D341Med (cell line): Measurements from ENCODE around the gene SC5D.

Source experiments
- DNase-seq: peaks from one replicate; pipeline ENCODE4 v3.0.0; 2012; ENCODE audit warnings: low spot score

Gene SC5D

DNA sequence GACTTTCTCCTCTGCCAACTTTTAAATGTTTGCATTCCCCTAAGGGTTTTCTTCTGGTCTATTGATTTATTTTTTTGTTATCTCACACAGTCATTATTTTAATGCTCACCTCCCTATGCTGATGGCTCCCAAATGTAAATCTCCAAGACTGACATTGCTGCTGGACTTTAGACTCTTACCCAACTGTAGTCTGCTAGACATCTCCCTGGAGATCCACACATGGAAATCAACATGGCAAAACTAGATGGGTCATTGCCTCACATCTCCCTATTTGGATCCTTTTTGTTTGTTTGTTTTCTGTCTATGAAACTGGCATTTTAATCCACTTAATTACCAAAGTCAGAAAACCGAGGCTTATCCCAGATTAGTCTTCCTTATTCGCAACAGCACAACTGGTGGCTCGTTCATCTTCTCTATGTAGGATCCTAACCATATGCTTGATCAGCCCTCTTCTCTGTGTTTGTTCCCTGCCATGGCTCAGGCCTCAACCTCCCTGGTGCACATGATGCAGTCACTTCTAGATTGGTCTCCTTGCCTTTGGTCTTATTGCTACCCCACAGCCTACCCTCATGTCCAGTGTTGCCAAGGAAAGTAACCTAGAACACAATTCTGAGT, 37.3 kb downstream of the SC5D start:
- DNase-seq, result peak; percentile 61

DNA sequence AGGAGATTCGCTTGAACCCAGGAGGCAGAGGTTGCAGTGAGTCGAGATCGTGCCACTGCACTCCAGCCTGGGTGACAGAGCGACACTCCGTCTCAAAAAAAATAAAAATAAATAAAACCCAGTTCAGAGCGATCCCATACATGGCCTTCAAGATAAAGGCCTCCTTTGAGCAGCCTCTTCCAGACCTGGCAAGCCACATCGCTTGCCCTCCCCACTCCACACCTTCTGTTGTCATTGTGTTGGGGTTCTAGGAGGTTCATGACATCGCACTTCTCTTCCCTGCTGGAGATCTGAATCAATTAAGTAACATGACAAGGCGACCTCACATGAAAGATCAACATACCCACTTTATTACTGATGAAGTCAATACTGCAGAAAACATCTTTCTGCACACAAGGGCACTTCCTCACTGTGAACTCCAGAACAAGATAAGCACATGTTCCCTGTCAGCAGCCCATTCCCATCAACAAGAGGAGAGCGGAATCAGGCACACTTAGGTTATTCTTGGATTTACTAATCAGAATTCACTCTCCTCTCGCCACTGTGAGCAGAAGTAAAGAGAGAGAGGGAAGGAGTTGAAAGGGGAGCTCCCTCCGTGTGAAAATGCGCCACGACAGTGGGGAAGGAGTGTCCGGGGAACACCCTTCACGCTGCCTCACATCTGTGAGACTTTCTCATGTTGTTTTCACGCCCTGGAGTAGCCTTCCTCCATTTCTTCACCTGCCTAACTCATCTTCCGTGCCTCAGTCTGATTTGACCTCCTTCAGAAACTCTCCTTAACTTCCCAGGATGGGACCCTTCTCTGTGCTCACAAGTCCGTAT, 38.3 kb downstream of the SC5D start:
- DNase-seq, result no peak

DNA sequence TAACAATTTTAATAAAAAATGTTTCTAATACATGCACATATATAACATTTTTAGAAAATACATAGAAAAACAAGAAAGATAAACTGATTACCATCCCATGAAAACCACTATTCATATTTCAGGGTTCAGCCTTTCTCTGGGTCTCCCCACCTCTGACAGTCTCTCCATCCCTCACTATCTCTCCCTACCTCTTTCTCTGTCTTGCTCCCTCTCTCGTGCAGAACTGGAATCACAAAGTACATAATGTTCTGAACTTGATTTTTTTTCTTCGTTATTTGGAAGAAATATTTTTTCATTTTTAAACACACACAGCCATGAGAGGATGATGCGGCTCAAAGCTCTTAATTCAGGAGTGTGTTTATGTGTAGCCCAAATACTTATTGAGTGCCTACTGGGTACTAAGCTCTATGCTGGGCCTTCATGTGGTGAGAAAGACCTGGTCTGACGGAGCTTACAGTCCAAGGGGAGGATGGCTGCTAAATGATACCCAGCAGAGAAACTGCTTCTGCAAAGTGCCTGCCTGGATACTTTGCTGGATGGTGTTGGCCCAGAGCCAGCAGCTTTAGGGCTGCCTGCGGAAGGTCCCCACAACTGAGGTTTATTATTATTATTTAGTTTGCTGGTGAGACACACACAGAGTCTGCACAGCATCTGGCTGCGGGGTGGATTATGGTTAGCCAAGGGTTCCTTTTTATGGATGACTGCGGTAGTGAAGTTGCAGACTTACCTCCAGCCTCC, 42.6 kb downstream of the SC5D start:
- DNase-seq, result no peak

DNA sequence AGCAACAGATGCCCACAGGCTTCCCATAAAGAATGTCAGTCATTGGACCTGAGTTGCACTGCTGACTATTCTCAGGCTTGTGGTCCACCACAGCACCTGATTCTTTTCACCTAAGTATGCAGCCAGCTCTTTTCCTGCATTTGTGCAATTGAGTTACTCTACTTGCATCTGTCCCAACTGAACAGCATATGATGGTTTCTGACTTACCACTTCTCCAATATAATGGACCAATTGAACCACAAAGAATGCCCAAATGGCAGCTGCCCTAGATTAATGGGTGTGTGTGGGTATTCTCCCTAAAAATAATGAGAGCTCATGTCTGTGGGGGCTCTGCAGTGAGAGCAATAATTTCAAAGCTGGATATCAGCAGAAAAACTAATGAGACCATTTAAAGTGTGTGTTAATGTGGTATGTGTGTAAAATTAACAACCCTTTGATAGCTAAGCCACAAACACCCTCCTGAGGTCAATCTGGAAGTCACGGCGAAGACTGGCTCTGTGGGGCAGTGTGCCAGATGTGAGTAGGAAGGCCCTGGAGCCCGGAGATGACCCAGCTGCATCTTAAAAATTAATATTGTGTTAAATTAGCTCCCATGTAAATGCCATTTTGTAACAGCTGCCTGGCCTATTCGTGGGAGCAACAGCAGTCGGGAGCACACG, 43.8 kb downstream of the SC5D start:
- no peak for DNase-seq

DNA sequence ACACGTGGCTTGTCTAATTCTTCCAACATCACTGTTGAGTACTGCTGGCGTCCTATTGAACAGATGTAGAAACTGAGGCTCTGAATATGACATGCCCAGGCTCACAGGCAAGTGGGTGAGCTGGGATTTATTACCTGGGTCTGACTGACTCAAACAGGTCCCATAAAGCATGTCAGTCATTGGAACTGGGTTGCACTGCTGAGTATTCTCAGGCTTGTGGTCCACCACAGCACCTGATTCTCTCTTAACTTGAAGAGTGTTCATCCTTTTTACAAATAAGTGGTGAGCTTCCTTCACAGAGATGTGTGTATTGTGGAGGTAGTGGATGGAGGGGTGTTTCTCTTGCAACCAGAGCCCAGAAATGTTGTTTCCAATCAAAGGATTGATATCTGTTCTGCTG, 44.5 kb downstream of the SC5D start:
- no peak for DNase-seq

DNA sequence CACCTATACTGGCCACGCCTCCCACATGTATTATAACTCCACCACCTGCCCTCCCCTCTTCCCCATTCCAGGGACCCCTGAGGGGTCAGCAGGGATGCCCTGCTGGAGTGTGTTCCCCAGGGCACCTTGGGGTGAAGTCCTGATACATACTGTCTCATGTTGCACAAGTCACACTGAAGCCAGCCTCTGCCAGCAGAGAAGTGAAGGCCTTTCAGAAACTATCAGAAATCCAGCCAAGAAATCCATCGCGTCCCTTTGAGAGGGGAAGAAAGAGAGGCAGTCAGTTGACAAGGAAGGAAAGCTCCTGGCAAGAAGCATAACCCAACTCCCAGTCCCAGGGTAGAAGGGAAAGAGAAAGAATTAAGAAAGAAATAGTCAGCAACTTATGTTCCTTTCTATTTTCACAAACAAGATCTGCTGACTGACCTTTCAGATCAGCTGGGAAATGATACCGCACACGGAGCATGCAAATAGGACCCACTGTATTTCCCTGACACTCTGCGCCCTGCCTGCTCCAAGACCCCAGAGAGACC, 45.2 kb downstream of the SC5D start:
- DNase-seq, result no peak

DNA sequence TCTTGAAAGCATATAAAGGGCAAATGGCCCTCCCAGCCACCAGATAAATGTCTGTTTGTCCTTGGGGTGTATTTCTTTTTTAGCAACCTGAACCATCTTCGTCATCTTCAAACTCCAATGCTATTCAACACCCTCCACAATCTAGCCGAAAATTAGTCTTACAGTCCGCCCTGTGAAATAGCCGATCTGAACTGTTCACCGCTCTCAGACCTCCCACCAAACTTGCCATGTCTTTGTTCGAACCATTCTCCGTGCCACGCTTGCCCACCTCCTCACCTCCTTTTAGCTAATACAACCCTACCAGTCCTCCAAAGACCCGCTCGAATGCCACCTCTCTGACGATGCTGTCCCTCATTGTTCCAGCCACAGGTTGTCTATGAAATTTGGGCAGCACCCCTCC, 46.0 kb downstream of the SC5D start:
- no peak for DNase-seq

DNA sequence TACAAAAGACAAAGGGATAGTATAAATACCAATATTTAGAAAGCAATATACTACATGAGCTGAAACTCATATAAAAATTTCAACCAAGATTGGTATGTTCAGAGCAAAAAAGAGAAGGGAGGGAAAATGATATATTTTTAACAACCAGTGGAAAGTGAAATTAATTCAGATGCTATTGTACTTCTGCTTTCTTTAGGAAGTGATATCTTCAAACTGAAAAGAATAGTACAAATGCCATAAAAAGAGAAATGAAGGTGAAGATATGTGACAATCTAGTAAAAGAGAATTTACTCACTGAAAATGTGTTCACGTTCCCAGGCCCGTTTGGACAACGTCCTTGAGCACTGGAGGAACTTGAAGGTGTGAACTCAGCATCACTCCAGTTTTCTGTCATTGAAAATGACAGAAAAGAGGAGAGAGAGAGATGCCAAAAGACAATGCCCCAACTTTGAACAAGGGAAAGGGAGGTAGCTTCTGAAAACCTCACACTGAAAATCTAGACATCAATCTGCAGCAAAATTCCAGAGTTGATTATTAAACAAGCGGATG, 47.5 kb downstream of the SC5D start:
- no peak for DNase-seq

DNA sequence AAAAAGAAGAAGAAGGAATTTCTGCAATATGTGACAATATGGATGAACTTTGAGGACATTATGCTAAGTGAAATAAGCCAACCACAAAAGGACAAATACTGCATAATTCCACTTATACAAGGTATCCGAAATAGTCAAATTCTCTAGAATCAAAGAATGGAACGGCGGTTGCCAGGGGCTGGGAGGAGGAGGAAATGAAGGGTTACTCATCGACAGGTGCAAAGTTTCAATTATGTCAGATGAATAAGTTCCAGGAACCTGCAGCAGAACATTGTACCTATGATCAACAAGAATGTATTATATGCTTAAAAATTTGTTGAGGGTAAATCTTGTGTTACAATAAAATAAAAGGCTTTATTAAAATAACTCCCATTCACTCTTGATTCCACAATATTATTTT, 49.0 kb downstream of the SC5D start:
- DNase-seq, result no peak

DNA sequence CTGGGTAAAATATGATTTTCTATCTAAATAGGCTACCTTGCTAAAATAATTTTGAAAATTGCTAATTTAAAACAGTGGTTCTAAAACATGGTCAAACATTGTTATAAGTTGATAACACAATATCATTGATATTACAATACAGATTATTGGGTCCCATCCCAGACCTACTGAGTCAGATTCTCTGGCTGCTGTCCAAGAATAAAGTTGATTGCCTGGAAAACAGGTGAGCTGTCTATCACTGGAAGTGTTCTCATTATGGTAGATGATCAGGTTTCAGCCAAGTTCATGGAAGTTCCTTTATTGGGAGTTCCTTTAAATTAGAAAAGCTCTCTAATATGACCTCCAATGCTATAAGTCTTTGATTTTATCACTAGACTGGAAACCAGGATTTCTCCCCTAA, 52.3 kb downstream of the SC5D start:
- no peak for DNase-seq

DNA sequence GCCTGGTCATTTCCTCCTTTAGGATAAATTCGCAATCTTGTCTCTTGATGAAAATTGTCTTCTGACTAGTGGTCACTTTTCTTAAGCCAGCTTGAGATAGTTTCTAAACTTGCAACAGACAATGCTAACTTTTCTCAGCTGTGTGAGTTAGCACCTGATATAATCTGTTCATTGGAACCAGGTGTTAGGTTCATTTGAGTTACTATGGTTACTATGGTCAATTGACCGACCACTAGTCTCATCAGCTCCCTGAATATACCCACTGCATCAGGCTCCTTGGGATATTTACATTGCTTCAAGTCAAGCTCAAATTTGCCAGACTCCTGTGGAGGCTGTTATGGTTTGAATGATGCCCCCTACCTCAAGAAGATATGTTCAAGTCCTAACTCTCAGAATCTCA, 54.5 kb downstream of the SC5D start:
- no peak for DNase-seq

DNA sequence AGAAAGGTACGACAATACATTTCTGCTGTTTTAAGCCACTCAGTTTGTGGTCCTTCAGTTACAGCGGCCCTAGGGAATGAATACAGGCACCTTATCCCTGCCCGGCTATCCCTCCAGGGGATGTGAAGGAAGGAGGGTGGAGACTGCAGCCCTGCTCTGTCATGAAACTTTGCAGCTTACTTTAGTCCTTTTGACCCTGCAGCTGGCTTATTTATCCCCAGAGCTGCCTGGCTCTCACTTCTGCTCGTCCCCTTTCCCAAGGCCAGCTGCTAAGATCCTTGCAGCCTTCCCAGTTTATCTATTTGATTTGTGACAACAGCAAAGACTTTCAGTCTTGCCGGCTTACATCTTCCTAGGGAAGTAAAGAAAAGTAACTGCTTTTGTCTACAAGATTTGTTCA, 55.2 kb downstream of the SC5D start:
- no peak for DNase-seq

DNA sequence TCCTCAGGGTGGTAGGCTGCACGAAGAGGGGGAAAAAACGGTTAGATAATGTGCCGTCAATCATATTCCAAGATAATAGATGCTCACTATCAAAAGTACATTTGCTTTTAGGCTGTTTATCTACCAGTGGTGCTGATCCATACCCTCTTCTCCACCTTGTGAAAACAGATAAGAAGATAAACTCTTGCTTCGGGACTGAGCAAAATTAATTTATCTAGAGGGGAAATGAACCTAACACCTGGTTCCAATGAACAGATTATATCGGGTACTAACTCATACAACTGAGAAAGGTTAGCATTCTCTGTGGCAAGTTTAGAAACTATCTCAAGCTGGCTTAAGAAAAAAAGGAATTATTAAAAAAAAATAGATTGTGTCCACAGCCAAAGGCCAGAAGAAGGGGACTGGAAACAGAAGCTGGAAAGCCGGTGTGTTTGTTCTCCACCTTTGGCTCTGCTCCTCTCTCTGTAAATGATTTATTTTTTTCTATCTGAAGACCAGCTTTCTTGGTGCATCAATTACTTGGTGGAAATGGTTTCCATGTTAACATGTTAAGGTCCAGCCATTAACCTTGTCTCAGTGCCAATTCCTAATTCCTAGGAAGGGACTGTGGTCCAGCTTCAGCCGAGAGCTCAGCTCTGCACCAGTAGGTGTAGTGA, 55.8 kb downstream of the SC5D start:
- DNase-seq, result no peak

DNA sequence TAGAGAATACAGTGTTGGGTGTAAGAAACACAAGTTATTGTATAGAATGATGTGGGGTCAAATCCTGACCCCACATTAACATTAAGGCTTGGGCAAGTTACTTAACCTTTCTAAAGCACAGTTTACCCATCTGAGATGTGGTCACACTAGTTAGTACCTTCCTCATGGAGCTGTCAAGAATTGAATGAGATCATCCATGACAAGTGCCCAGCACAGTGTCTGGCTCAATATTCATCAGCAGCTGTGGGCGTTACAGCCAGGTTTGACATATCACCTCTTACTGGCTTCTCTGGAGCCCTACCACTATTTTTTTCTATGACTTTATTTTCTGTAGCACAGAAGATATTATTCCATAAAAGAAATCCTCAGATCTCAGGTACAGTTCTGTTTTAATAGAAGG, 57.2 kb downstream of the SC5D start:
- no peak for DNase-seq

DNA sequence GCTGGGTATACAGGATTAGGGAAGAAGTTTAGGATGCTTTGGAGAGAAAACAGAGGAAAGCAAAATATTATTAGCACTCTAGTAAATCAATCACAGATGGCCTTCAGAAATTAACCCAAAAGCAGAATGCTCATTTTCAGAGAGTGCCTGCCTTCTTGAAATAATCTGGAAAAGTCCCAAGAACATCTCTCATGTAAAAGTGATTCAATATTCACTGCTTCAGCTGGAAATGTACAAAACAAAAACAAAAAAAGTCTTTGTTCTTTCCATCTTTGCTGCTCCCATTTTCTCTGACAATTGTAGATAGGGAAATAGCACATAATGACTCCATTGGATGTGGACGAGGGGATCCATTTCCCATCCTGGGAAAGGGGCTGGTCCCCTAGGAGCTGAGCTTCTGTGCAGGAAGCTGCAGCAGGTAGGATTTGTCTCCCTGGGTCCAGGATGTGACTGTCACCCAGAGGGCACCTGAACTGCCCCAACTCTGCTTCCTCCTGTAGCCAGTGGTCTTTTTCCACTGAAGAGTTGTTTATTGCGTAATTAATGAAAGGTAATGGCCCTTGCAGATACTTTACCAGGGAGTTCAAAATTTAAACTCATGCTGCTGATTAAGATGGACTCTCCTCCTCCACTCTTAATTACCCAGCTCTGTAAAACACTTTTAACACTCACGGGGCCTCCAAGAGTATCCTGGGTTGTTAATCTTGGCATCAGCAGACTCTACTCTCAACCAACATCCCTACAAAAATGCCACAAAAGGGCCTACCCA, 57.9 kb downstream of the SC5D start:
- no peak for DNase-seq

DNA sequence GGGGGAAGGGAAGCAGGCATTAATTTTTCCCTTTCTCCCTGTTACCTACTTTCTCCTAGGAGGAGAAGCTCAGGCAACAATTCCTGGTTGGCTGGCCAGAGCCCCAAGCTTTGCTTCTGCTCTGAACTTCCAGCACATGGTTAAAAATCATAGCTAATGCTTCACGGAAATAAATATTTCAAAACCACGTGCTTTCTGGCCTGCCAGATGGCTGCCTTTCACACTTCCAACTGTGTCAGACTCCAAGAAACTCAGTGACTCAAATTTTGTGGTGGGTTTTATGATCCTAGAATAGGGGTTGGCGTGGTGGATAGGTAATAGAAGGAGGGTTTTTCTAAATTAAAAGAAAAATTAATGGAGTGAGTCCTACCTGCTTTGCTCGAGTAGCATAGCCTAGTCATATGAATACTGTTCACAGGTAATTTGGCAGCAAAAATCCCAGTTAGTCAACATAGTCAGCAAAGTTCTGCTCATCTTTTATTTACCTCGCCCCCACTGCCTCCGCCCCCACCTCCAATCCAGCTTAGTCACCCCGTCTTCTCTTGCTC, 58.6 kb downstream of the SC5D start:
- DNase-seq, result no peak

DNA sequence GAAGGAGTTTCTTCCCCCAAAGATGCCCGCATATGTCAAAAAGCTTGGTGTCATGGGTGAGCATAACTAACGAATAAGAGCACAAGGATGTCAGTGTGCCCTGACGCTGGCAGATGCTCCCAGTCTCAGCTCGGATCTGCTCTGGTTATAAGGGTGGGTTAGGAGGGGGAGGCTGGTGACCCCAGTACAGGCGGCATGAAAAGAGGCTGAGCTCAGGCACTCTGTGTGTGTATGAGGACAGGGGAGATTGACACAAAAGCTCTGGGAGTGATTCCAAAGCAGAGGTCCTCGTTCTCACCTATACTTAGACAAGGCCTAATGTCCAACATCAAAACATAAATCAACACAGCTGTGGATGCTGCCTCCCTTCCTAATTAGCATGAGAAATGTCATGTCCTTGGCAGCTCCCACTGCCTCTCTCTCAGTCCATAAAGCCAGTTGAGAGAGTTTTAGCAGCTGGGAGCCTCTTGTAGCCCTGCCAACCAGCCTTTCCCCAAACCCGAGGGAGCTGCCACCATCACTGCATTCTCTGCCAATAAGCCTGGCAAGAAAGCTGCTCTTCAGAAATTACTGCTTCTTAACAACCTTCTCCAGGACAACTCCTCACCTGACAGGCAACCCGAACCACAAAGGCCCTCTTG, 59.8 kb downstream of the SC5D start:
- DNase-seq, result no peak

DNA sequence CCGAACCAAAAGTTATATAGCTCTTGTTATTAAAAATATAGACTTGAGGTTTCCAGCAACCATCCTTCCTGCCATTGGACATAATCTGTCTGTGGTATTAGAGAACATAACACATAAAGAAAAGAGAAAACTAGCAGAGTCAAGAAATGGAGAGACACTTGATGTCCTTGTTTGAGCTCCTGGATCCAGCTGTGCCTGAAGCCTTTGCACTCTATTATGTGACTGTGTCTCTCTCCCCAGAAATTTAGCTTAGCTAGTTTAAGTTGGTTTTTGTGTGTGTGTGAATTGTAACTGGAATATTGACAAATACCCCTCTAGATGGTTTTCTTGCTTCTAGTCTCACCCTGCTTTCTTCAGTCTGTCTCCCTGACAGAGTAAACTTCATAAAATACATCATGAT, 61.6 kb downstream of the SC5D start:
- DNase-seq, result no peak

DNA sequence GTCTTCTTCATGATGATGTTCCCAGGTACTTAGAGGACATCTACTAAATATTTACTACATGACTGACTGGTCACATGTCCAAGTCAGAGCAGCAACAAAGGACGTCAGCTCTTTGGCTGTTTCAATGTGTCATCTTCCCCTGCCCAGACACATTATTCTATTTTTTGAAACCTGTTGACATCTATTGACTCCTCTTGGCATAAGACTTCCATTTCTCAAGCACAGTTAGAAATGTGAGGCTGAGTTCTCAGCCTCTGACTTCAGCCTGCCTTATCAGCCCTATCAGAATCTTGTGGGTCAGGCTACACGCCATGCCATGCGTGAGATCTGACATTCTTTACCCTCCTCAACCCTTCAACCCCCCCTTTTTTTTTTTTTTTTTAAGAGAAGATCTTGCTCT, 63.8 kb downstream of the SC5D start:
- no peak for DNase-seq
